H1 (cell line): Measurements from ENCODE around the gene CRAT. TPM values are rescaled to one million over a fixed set of nuclear protein-coding genes. Genes with fewer than 3 reads are reported as not detected.

Source experiments
- HDAC2 ChIP-seq, 2 experiments: fragments of 300-600 bp in 1 of 2; sonication (generic) in 1 of 2; IDR thresholded peaks; 2 replicates each; pipeline ENCODE4 v1.6.1; 2011 to 2012; ENCODE audit warnings: low read depth in 2 of 2, low read length in 2 of 2, mild to moderate bottlenecking in 2 of 2, moderate library complexity in 2 of 2, borderline replicate concordance in 1 of 2, inconsistent platforms in 1 of 2
- MAX ChIP-seq: IDR thresholded peaks from 2 replicates; pipeline ENCODE4 v1.6.1; 2012; ENCODE audit warnings: inconsistent platforms
- RXRA ChIP-seq: IDR thresholded peaks from 2 replicates; pipeline ENCODE4 v1.6.1; 2011; ENCODE audit warnings: low read depth, mild to moderate bottlenecking, low read length, moderate library complexity; ENCODE audit not compliant: insufficient read depth
- polyA plus RNA-seq, 7 experiments: library from polyadenylated mRNA; depleted of rRNA in 3 of 7; stranded (reverse) in 5 of 7; unstranded in 2 of 7; fragments of >200 nt in 5 of 7; fragments of 200-250 nt in 2 of 7; gene quantifications; 1 replicate in 5 of 7; 2 replicates in 1 of 7; 4 replicates in 1 of 7; pipeline versions ENCODE4 v1.2.1 to v1.2.3, GENCODE V29; 2011 to 2013; ENCODE audit warnings: missing spikeins in 2 of 7, mixed read lengths in 2 of 7
- total RNA-seq: library from RNA; stranded (reverse); fragmentation: NEBNext Ultra II Directional; extraction: Animal tissue kit (Norgen Biotek cat#: 25700); gene quantifications from 2 replicates; pipeline ENCODE4 v1.2.1, GENCODE V29; 2021

CRAT gene
- total and polyA plus RNA-seq, 2 of the 8 experiments (the other 6 are each of a cell fraction or from before 2014, with no cell fraction given), result 8.2 to 17.3 TPM

GRCh38 chr9:129148463-129149204 lies 38.0 kb upstream of the CRAT start (continued):
- TF ChIP-seq RXRA, result no peak
- TF ChIP-seq HDAC2 (IDR thresholded peaks at IDR 0.05; ENCODE audit: borderline replicate concordance in 1 of 2, low read depth in 2 of 2, low read length in 2 of 2), result no peak
- no peak for TF ChIP-seq MAX
